Stimulated activated CD4-positive, alpha-beta T cell treated with anti-CD3 and anti-CD28 coated beads, Interleukin-4, amount 100 ng/mL, for 1 hour (primary cell): ENCODE measurements around the gene CDKN1C.

Experiments
- DNase-seq: peaks from one replicate; pipeline ENCODE4 v3.0.0-alpha.2; 2020

Gene CDKN1C

DNA sequence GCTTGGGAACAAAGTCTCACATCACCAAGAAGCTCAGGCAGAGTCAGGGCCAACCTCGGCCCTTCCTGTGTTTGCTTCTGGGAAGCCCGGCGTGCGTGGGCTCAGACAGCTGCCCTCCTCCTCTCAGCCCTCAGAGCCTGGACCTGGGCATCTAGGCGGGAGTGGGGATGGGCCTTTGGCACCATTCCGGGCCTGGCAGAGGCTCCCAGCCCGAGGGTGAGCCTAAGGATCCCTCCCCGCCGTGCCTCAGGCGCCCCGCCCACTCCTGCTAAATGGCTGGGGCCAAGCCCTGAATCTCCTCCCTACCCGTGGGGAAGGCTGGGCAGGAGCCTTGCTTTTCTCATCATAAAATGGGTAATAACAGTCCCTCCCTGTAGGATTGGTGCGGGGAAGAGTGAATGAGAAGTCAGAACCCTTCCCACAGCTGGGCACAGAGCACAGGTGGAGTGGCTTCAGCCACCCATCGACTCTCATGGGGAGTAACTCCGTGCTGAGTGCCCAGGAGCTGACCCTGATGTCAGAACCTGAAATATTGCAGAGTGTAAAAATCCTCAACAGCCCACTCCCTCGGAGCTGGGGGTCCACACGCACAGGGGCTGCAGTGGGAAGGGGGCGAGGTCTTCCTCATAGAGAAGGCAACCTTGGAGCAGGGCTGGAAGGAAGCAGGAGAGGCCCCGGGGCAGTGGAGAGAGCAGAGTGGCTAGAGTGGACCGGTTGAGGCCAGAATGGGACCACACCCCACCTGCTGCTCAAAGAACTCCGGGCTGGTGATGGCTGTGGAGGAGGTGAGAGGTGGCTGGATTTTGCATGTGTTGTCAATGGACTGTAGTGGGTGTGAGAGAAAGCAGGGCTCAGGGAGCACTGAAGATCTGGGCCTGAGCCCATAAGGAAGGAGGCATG lies 18.8 kb upstream of the CDKN1C start:
- DNase-seq = no peak

- DNase-seq = no peak
These were observed 18.1 kb upstream of the CDKN1C start for GRCh38 chr11:2903672-2904011.

DNA sequence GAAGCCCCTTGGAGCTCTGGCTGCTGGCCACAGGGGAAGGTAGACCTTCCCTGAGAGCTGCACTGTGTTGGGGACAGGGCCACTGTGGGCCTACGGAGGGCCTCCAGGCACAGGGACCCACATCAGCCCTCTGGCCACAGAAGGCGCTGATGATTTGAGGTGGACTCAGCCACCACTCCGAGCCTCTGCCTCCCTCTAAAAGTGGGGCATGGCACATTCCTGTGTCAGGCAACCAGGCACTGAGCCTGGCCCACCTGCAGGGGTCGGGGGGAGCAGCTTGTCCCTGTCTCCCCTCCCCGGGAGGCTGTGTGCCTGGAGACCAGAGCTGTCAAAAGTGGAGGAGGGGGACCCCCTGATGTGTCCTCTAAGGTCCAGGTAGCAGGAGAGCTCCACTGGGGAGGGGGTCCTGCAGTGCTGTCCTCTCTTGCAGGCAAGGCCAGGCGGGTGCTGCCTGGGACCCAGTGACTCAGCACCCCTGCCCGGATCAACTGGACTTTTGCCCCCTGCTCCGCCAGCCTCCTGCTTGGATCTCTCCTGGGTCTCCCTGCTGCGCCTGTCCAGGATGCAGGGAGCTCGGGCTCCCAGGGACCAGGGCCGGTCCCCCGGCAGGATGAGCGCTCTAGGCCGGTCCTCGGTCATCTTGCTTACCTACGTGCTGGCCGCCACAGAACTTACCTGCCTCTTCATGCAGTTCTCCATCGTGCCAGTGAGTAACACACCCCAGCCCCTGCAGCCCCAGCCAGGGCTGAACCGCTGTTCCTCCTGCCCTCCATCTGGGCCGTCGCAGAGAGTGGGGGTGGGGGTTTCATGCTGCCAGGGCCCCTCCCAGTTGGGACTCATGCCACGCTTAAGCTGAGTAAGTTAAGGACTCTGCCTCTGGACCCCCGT lies 17.5 kb upstream of the CDKN1C start:
- no peak for DNase-seq

GRCh38 chr11:2901854-2902783 lies 16.5 kb upstream of the CDKN1C start:
- DNase-seq = peak; percentile 90

DNA sequence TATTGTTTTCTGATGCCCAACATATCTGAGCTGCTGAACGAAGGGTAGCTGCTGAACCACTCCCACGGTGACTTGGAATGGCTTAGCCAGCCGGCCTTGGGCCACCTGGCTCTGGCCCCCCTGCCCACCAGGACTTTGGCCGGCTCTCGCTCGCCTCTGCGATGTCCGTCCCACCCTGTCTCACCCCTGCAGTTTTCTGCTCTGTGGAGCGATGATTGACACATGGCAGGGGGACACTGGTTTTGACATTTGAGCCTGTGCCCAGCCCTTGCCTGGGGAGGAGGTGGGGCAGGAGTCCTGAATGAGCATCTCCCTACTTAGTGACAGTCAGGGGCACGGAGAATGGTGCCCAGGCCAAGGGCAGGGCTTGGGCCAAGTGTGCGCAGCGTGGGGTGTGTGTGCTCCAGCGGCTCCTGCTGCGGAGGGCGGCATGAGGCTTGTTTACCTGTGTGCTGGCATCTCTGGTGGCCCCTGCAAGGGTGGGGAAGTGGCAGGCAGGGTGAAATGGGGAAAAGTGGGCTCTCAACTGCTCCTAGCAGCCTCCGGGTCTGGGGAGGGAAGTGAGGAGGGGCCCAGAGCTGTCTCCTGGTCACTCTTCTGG lies 15.7 kb upstream of the CDKN1C start:
- DNase-seq = no peak

DNA sequence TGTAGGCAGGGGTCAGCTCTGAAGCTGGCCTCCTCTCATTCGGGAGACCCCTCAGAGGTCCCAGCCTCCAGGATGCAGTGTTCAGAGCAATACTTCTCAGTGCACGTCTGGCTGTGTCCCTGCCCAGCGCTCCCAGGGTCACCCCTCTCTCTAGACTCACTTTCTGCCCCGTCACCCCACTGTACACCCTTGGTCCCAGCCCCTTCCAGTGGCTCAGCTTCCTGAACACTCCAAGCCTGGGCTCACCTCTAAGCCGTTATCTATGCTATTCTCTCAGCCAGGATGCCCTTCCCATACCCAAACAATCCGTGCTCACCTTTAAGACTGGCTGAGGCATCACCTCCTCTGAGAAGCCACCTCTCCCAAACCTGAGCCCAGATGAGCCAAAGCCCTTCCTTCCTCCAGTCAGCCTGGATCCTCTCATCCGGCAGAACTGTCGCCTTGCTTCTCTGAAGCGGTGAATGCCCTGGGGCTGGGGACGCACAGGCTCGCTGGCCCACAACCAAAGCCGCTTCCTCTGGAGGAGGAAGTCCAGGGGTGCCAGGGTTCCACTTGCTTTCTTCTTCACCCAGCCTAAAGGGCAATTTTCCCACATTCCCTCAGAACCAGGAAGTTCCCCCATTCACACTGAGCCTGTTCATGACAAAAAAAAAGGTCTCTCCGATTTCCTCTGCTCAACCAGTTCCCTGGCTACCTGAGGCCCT lies 13.7 kb upstream of the CDKN1C start:
- no peak for DNase-seq

GRCh38 chr11:2898366-2899079 lies 12.9 kb upstream of the CDKN1C start:
- peak; percentile 39 for DNase-seq

DNA sequence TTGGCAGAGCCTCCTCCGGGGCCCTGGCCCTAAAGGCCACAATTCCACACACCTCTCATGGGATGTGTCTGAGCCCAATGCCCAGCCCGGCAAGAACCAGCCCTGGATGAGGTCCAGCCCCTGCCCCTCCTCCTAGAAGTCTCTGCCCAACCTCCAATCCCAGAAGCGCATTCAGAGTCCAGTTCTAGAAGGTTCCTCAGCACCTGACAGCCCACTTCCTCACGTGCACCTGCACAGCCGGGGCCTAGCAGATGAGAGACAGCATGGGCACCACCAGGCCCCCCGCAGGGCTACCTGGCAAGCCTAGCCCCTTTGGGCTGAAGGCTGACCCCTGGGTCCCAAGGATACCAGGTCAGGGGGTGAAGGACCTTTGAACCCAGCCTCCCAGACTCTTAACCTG lies 11.5 kb upstream of the CDKN1C start:
- no peak for DNase-seq

DNA sequence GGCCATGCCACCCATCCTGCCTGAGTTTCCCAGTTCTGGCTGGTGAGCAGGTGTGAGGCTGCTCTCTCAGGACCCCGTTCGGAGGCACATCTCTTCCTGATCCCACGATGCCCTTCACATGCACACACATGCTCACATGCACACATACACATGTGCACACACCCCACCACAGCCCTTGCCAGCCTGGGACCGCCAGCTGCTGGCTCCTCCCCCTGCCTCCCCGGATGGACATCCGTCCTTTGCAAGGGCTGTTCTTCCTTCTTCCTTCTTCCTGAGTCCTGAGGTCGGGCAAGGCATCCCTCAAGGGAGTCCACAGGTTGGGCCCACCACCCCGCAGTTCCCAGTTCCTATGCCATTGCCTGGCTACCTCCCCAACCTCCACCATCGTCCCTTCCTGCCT lies 10.5 kb upstream of the CDKN1C start:
- no peak for DNase-seq

DNA sequence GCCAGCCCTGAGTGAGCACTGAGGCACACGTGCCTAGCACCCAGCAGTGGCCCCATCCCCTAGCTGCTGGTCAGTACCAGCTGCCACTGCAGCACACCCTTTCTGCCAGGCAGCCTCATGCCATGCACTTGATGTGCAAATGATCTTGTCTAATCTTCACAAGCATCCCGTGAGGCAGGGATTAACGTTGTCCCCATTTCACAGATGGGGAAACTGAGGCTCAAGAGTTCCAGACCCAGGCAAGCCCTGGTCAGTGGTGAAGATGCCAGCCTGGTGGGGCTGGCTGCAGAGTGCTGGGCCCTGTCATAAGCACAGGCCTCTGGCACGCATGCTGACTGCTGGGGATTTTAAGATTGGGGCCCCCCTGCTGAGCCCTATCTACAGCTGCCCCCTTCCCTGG lies 8.4 kb upstream of the CDKN1C start:
- DNase-seq = no peak

- DNase-seq = peak; percentile 52
These were observed 7.5 kb upstream of the CDKN1C start for GRCh38 chr11:2892967-2893528.

- peak; percentile 68 for DNase-seq
These were observed 6.8 kb upstream of the CDKN1C start for GRCh38 chr11:2892215-2892966.

DNA sequence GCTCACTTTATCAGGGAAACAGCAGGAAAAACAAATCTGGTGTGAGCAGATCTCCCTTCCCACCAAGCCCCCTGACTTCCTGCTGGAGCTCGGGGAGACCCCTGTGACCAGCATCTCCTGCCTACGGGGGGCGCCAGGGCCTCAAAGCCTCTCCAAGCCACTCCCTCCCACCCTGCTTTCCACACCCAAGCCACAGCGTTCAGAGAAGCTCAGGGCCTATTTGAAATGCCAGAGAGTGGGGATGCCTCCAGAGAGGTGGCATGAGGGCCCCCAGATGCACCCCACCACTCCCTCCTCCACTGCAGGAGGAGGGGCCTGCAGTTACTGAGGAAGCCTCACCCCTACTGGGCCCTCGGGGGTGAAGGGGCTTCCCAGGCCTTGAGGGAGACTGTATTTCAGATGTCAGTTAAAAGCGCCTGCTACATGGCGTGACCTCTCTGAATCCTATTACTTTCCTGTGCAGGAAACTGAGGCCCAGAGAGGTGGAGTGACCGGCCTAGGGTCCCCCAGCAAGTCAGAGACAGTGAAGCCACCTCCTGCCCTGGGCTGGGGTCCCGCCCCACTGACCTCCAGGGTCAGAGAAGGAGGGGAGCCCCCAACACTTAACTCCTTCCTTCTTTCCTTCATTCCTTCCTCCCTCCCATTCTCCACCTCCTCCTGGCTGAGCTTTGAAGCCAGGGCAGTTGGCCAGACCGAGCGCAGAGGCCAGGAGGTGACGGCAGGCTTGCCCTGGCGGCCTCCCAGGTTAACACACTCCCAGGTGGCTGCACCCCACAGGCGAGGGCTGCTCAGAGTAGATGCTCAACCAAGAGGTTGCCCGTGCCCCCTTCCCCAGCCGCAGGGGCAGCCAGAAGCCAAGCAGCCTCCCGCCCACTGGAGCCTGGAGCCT lies 6.0 kb upstream of the CDKN1C start:
- no peak for DNase-seq

- no peak for DNase-seq
These were observed 5.1 kb upstream of the CDKN1C start for GRCh38 chr11:2890466-2891294.

DNA sequence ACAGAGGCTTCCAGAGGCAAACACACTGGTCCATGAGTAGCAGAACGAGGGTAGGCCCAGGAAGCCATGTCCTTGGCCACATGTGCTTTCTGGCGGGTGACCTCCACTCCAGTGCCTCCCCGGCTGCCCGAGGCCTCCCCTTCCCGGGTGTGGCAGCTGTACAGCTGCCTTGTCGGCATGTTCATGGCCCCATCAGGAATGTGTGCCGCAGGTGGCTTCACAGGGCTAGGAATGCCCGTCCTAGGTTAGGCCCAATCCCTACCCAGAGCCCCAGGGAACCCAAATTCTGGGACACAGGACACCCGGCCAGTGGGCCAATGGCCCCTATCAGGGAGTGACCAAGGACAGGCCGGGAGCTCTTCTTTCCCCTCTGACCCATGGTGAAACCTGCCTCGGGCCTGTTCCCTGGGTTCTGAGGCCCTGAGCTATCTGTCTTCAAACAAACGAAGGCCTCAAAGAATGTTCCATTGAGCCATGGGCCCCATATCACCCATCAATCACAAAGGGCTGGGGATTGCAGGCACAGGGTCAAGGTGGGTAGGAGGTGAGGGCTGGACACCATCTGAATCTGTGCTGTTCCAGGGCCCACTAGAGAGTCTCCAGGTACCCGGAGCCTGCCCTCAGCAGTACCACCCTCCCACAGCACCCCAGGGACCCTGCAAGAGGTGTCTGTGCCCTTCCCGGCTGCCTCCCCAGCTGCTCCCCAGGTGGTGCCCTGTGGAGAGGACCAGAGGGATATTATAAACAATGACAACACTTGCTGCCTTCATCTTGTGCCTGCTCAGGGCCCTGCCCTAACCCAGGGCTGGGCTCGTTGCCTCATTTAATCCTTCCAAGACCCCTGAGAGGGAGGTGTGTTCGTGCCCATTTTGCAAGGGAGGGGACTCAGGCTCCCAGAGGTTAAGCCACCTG lies 4.0 kb upstream of the CDKN1C start:
- DNase-seq = no peak

DNA sequence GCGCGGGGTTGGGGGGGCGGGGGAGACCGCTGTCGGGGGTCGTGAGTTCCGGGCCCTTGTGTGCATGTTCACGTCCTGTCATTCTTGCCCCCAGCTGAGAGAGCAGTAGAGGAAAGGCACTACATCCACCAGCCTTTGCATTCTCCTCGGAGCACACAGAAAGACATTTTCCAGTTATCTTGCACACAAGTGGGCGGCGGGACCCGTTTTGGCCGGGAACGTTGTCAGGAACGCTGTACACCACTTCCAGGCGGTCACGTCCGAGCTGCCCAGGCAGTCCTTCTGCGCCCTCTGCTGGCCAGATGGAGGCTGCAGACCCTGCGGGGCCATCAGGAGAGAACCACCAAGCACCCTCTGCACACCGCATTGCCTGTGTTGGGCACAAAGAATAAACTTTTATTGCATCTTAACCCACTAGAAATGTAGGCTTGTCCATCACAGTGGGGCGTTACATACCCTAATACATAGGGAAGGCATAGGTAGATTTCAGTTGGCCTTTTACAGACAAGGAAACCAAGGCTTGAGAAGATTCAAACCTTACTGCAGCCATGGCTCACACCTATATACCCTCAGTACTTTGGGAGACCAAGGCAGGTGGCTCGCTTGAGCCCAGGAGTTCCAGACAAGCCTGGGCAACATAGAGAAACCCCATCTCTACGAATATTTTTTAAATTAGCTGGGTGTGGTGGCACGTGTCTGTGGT lies 2.8 kb upstream of the CDKN1C start:
- peak; percentile 89 for DNase-seq
